GM19324 (cell line): Measurements from ENCODE around the gene B3GNT7.
"Not testable (repeated sequence)": the region's sequence is repeated elsewhere in the genome, so short reads cannot be mapped to it uniquely, and the experiment has no call there.

Source experiments
- ATAC-seq: cut with Tn5 transposase; IDR thresholded peaks from one replicate; pipeline ENCODE4 v1.9.1; 2021; ENCODE audit warnings: mild to moderate bottlenecking, moderate library complexity; ENCODE audit not compliant: unreplicated experiment, low FRiP score

B3GNT7 gene

GRCh38 chr2:231395188-231396057 lies at the start of gene B3GNT7:
B3GNT7 (plus strand) TSS chr2:231395710; CDS start chr2:231395804, 94 bp downstream.
- no peak for ATAC-seq

GRCh38 chr2:231347081-231347480 lies 48.4 kb upstream of the B3GNT7 start:
- ATAC-seq: no peak

- no peak for ATAC-seq
These were observed 47.9 kb upstream of the B3GNT7 start for GRCh38 chr2:231347638-231348037.

GRCh38 chr2:231348173-231348572 lies 47.3 kb upstream of the B3GNT7 start:
- ATAC-seq: no peak

- no peak for ATAC-seq
These were observed 46.7 kb upstream of the B3GNT7 start for GRCh38 chr2:231348704-231349373.

- ATAC-seq: not testable (repeated sequence)
These were observed 46.2 kb upstream of the B3GNT7 start for GRCh38 chr2:231349374-231349735.

- no peak for ATAC-seq
These were observed 43.9 kb upstream of the B3GNT7 start for GRCh38 chr2:231351648-231352047.

GRCh38 chr2:231353469-231353868 lies 42.0 kb upstream of the B3GNT7 start:
- no peak for ATAC-seq

GRCh38 chr2:231355508-231356465 lies 39.7 kb upstream of the B3GNT7 start:
- no peak for ATAC-seq

GRCh38 chr2:231356466-231356844 lies 39.1 kb upstream of the B3GNT7 start:
- no peak for ATAC-seq

- no peak for ATAC-seq
These were observed 38.5 kb upstream of the B3GNT7 start for GRCh38 chr2:231357048-231357447.

- no peak for ATAC-seq
These were observed 37.6 kb upstream of the B3GNT7 start for GRCh38 chr2:231357931-231358330.

- no peak for ATAC-seq
These were observed 36.1 kb upstream of the B3GNT7 start for GRCh38 chr2:231359441-231359840.

- no peak for ATAC-seq
These were observed 35.6 kb upstream of the B3GNT7 start for GRCh38 chr2:231359948-231360347.

GRCh38 chr2:231360401-231360800 lies 35.1 kb upstream of the B3GNT7 start:
- no peak for ATAC-seq

GRCh38 chr2:231360881-231361371 lies 34.6 kb upstream of the B3GNT7 start:
- ATAC-seq: no peak

GRCh38 chr2:231361701-231362554 lies 33.6 kb upstream of the B3GNT7 start:
- ATAC-seq: no peak

GRCh38 chr2:231362555-231363184 lies 32.8 kb upstream of the B3GNT7 start:
- ATAC-seq: no peak

- ATAC-seq: no peak
These were observed 31.4 kb upstream of the B3GNT7 start for GRCh38 chr2:231364061-231364460.
